HG03575 (cell line): ENCODE measurements around the gene TRIM2.

Source experiments
- ATAC-seq: cut with Tn5 transposase; IDR thresholded peaks from one replicate; pipeline ENCODE4 v1.9.1; 2021; ENCODE audit not compliant: unreplicated experiment, insufficient number of reproducible peaks, low FRiP score; ENCODE audit errors: extremely low read depth

Gene TRIM2

DNA sequence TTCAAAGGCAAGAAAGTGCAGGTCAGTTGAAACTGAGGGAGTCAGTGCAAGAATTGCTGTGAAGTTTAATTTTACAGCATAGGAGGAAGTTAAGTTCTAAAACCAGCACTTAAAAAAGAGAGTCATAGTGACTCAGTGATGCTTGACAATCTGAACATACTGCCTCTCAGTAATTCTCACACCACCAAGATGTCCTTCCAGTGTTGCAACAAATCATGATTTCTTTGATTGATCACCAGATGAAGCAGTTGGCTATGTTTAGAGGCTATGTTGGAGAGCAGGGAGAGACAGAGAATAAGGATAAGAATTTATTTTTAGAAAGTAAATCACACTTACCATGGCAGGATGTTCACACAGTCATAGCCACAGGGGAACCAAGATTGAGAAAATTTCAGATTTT lies 13.2 kb downstream of the TRIM2 start:
- ATAC-seq = peak; percentile 46

DNA sequence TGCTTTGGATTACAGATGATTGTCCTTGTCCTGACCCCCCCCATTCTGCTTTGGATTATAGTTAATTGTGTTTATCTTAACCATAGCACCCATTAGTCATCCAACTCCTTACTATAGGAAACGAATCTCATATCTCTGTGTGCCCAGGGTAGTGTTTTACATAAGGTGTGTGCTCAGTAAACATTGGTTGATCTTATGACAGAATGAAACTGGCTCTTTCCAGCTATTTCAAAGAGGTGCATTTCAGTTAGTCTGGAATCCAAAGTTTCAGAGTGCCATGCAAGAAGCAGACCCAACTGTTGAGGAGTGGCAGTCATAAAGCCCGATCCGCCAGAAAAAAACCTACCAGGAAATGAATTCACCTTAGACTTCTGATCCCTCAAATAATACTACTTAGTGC lies 14.7 kb downstream of the TRIM2 start:
- no peak for ATAC-seq

DNA sequence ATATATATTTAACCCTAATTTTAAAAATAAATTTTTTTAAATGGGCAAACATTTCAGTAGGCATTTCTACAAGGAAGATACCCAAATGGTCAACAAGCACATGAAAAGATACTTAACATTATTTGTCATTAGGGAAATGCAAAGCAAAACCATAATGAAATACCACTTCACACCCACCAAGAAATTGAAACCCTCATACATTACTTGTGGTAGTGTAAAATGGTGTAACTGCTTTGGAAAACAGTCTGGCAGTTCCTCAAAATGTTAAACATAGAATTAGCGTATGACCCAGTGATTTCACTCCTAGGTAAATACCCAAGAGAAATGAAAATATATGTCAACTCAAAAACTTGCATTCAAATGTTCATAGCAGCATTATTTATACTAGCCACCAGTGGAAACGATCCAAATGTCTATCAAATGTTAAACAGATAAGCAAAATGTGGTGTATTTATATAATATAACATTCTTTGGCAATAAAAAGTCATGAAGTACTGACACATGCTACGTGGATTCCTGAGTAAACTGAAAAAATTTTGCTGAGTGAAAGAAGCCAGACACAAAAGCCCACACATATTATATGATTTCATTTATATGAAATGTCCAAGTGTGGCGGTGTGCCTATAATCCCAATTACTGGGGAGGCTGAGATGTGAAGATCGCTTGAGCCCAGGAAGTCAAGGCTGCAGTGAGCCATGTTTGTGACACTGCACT lies 16.6 kb downstream of the TRIM2 start:
- no peak for ATAC-seq

DNA sequence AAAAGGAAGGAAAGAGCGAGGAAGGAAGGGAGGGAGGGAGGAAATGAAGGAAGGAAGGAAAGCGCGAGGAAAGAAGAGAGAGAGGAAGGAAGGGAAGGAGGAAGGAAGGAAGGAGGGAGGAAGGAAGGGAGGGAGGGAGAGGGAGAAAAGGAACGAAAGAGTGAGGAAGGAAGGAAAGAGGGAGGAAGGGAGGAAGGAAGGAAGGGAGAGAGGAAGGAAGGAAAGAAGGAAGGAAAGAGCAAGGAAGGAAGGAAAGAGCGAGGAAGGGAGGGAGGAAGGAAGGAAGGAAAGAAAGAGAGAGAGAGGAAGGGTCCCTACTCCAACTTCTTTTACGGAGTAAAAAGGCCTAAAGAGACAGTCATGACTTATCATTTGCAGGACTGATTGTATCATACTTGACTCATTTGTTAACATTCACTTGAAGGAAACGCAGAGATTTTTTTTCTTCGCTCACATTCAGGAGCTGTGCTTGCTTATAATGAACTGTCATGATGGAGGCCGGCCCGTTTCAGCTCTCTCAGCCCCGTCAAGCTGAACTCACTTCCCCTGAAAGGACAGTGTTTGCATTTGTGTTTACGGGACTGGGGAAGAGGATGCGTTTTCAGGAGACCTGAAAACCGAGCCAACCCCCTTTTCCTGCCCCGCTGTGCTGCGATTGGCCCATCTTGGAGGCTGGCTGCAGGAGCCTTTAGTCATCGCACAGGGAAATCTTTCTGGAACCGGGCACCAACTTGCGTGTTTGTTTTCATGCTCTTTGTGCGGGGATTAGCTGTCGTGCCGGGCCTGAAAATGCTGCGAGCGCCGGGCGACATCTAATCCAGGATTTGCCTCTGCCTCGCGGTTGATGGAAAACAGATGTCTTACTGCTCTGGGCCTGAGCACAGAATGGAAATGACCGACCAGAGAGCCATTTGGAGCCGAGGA lies 17.8 kb downstream of the TRIM2 start:
- ATAC-seq = no peak

DNA sequence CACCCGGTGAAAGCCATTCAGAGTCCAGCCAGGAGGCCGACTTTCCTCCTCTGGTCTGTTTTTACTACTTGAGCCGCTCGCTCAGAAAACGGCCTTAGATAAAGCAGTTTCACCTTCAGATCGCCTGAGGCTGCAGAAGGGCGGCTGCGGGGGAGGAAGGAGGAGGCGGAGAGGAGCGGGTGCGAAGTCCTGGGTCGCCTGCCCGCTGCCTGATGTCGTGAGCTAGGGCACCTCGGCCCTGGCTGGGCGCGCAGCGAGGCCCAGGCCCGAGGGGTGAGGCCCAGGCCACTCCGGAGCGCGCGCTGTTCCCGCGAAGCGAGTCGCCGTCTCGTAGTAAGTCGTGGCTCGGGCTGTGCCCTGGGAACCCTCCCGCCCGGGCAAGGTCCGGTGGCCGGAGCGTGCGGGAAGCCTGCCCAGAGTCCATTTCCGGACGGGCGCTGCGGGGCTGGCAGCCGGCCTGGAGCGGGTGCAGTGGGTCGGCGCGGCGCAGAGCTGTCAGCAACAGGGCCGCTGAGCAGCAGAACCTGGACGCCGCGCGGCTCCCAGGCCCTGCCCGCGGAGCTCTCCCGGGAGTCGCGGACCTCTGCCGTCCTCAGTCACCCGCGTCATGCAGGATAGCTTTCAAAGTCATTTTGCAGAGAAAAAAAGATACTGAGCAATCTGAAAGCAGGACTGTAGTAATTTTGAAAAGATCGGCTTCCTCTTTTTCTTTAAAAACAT lies 18.6 kb downstream of the TRIM2 start:
- no peak for ATAC-seq

DNA sequence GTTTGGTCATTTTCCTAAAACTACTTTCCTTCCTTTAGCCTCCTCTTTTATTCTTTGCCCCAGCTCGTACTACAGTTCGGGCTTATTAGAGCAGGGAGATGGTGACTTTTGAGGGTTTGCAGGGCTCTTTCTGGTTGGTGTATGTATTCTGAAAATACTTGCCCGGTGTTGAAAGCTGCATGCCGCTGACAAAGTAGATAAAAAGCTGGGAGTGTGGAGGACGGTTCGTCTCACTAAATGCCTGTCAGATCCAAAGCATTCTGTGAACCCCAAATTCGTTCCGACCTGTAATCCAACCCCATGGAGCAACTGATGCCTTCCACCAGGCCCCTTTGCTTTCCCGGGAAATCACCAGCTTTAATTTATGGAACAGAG lies 19.2 kb downstream of the TRIM2 start:
- no peak for ATAC-seq

DNA sequence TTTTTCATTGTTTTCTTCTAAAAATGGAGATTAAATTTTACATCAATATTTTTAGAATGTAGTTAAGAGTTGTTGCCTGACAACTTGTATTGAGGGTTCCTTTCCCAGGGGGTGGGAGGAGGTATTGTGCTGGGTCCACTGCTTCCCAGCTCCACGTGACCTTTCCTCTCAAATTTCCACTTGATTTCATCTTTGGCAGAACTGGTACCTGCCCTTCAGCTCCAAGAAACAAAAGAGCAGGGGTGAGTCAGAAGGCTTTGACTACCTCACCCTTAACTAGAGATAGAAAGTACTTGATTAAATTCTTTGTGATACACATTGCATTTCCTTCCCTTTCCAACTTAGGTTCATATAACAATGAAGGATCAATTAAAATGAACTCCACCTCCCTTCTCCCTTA lies 19.7 kb downstream of the TRIM2 start:
- no peak for ATAC-seq

DNA sequence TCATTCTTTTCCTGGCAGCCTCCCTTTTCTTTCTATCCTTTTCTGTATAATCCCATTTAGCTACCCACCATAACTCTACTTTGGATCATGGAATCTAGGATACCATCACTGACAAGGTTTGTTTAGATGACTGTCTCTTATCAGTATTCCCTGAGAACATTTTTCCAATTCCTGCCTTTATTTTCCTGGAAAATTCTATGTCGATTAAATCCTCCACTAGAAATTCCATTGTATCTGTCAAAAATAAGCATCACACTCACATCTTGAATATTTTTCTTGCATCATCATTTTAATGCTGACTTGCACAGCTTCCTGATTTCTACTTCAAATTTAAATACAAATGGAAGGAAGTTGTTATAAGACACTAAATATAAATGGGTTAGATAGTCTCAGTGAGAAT lies 20.2 kb downstream of the TRIM2 start:
- no peak for ATAC-seq

DNA sequence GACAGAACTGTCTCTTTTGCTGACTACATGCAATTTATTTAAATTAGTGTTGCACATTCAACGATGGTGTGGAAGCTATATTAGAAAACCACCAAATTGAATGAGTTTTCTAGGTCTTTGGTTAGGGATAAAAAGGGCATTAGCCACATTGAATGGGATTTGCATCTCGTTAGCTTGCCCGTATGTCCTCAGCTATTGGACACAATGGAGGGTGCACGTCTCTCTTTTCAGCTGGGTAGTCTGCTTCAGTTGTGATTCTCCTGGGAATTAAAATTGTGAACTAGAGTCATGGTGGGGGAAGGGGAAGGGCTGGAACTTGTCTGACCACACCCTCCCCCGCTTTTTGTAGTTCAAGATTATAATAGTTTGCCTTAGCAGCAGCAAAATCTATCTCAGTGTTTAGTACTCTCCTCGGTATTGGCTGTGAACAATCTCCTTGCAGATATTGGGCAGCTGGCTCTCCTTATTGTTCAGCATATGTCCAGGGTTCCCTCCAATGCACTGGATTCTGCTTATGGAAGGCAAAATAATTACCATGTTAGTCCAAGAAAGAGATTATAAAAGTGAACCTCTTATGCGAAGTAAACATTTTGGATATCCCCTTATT lies 23.3 kb downstream of the TRIM2 start:
- ATAC-seq = no peak

DNA sequence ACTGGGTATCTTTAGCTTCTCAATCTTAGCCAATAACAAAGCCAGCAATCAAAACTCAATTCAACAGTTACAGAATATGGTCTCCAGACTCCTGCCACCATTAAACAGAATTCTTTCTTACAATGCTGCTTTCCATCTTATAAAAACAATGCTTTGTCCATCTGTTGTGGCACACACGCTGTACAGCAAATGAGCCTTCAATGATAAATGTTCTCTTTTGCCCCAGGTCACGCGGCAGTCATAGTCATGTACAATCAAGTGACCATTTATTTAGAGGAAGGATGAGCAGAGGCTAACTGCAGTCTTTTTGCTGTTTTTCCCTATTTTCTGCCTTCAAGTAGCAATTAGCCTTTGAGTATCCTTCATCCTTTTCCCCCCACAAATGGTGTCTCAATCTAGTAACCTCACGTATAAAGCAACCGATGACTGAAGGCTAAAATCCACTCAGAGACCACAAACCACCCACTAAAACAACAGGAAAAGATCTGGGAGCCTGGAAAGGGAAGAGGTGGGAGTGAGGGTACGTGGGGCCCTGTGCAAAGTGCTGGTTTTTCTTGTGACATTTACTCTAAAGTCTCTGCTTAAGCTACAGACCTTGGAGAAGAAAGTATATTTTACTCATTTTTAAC lies 24.4 kb downstream of the TRIM2 start:
- no peak for ATAC-seq

DNA sequence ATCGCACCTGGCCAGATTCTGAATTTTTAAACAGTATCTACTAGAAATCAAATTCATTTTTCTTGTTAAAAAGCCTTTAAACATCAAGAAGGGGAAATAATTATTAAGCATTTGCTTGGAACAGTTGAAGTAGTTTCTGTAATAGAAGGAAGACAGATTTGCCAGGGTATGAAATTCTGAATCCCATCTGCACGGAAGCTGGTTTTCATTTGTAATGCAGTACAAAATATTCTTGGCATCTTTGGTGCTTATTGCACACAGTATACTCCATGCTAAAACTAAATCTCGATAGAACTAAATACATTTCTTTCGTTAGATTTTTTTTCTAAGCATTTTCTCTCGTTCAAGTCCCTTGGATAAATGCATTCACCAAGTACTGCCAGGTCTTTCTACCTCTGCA lies 25.3 kb downstream of the TRIM2 start:
- ATAC-seq = no peak

DNA sequence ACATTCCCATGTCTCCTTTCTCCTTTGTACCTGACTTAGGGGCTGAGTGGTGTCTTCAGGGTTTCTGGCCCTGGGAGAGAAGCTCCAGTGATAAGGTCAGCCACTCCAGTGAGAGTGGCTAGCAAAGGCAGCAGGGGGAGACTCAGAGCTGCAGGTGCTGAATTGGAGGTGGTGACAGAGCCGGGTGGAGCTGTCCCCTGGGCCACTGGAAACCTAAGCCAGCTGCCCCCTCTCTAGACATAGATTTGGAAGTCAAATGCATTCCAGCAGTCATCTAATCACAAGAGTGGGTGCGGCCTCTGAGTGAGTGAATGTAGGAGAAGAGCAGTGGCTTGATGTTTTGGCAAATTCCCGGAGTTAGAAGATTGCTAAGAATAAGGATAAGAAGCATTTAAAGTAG lies 28.5 kb downstream of the TRIM2 start:
- no peak for ATAC-seq

DNA sequence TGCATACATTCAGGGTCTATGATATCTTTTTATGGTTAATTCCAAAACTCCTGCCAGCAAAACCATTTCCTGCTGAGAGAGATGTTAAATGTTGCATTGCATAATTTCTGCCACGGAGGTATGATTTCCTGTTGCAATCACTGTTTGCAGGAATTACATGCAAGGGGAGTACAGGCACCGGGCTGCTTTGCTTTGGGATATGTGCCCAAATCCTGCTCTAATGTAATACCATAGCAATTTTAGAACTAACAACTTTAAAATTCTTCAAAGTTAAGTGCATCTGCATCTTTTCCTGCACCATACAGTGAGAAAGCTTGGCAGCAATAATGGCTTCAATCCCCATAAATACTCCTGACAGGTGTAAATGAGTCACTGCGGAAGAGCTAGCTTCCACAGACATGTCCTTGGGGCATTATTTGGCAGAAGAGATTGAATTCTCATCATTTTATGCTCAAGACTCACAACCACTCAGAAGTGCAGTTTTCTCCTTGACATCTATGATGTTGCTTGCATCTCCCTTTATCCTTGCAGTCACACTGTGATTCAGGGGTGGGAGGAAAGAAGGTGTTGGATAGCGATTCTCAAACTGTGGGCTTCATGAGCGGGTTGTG lies 29.6 kb downstream of the TRIM2 start:
- ATAC-seq = no peak

DNA sequence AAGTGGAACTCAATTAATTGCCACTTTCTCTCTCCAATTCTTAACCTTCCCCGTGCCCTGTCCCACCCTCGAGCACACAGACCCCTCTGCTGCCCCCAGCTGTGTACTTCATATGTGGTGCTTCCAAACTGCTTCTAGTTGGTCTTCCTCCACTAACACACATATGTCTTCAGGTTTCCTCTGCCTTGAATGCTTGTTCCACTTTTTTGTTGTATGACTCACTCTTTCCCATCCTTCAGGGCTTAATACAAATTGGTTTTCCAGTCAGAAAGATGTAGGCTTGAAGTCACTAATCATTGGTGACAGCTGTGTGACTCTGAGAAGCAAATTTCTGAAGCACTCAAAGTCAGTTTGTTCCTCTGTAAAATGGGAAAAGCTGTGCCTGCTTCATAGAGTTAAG lies 30.6 kb downstream of the TRIM2 start:
- ATAC-seq = no peak

DNA sequence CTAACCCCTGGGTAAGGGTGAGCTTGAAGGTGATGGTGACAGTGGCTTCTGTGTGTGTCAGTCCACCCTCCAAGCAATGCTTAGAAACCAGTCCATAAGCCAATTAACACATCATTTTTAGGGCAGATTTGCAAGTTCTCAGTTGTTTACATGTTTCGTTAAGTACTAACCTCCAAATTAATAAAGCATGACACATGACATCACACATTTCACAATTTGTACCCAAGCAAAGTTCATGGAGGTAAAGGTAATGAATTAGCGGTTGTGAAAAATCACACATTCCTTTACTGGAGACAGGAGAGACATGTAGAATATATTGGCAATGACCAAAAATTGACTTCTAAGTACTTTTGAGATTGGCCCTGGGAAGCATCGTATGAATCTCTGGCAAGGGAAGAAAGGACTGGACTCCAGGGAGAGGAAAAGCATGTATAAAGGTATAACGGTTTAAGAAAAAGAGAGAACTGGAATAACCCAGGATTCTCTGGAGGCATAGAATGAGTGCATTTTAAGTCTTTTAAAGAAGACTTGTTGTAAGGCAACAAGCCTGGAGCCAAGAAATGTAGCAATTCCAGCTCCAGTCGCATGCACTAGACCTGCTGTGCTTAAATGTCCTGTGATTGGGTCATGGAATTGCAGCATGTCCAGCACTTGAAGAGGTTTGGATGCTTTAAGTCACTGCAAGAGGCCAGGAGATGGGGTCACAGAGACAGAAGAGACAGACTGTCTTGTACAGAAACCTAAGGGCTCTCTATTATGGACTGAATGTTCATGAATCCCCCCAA lies 34.1 kb downstream of the TRIM2 start:
- no peak for ATAC-seq

DNA sequence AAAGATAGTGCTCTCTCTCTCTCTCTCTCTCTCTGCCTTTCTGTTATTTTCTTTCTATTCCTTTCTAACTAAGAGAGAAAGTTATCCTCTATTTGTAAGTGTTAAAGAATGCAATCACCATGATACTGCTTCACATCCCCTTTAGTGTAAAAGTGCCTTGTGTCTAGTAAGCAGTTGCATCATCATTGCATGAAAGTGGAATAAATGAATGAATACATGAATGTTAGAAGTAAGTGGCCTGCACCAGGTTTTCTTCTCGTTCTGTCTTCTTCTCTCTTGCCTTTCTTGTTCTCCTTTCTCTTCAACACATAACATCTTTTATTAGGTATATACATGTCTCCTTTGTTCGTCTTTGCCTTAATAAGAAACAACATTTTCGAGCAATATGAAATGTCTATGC lies 35.2 kb downstream of the TRIM2 start:
- ATAC-seq = no peak

DNA sequence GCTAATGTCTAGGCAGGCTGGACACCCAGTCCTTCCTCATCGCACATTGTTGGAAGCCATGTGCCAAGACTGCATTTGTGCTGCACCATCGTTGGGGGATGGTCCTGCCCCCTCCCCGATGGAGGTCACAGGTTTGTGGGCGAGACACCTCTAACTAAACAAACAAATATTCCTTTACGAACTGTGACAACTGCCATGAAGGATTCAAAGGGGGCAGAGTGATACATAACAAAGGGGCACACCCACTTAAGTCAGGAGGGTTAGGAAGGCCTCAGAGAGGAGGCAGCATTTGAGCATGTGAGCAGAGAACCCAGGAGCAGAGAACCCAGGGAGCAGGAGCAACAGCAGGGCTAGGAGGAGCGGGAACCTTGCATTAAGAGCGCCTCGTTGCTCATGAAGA lies 37.1 kb downstream of the TRIM2 start:
- ATAC-seq = no peak
